NT2/D1 (cell line): ENCODE results near the gene PHC3.
"Not testable (repeated sequence)": the region's sequence is repeated elsewhere in the genome, so short reads cannot be mapped to it uniquely, and the experiment has no call there.

ENCODE experiments used
- YY1 ChIP-seq: IDR thresholded peaks from 2 replicates; pipeline ENCODE4 v1.6.1; 2011; ENCODE audit not compliant: insufficient read length, insufficient read depth
- ZNF274 ChIP-seq: IDR thresholded peaks from 2 replicates; pipeline ENCODE4 v1.6.1; 2011; ENCODE audit warnings: mild to moderate bottlenecking, low read depth, low read length

DNA sequence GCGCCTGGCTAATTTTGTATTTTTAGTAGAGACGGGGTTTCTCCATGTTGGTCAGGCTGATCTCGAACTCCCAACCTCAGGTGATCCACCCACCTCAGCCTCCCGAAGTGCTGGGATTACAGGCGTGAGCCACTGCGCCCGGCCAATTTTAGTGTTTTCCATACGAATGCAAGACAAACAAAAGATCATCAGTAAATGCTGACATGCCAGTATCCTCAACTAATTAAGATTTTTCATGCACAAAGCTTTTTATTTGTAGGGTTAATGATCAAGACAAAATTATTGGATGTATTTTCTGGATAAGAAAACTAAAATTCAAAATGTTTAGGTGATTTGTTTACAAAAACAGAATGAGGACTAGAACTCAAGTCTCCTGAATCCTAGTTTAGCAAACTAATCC, 67.4 kb downstream of the PHC3 start:
- TF ChIP-seq YY1, ZNF274: not testable (repeated sequence)
